Frontal cortex (tissue), 4 donors: ENCODE data around the gene ACTL9. TPM values are rescaled to one million over a fixed set of nuclear protein-coding genes. Genes with fewer than 3 reads are reported as not detected.

Source experiments
- DNase-seq, 2 donors: peaks; one replicate each; pipeline ENCODE4 v3.0.0; 2012; ENCODE audit warnings: low spot score in 2 of 2
- FAIRE-seq: peaks from 2 replicates; lab custom pipeline; 2012; peaks lifted over from hg19 to GRCh38; lab: Jason Lieb, UNC
- total RNA-seq: library from RNA; depleted of rRNA; stranded (reverse); fragments of >200 nt; gene quantifications from one replicate; pipeline ENCODE4 v1.2.3, GENCODE V29; 2014
- donor health status: control.
- donor health status: control.
- donor health status: control.

ACTL9 gene
- total RNA-seq, 1 donor from 2014 or later, result not detected

- DNase-seq (no peak), FAIRE-seq (no peak)
Observed at GRCh38 chr19:8688930-8689329, 9.7 kb downstream of the ACTL9 start.

- DNase-seq (no peak), FAIRE-seq (no peak)
Observed at GRCh38 chr19:8686549-8686948, 12.0 kb downstream of the ACTL9 start.

- DNase-seq, result no peak
- no peak for FAIRE-seq
Observed at GRCh38 chr19:8684001-8684902, 14.3 kb downstream of the ACTL9 start.

GRCh38 chr19:8682931-8683330 lies 15.7 kb downstream of the ACTL9 start:
- FAIRE-seq (no peak), DNase-seq (no peak)

GRCh38 chr19:8682472-8682871 lies 16.1 kb downstream of the ACTL9 start:
- FAIRE-seq, result no peak
- no peak for DNase-seq

GRCh38 chr19:8681345-8682029 lies 17.1 kb downstream of the ACTL9 start:
- FAIRE-seq (no peak), DNase-seq (no peak)

- DNase-seq (no peak), FAIRE-seq (no peak)
Observed at GRCh38 chr19:8680676-8681344, 17.8 kb downstream of the ACTL9 start.

DNA sequence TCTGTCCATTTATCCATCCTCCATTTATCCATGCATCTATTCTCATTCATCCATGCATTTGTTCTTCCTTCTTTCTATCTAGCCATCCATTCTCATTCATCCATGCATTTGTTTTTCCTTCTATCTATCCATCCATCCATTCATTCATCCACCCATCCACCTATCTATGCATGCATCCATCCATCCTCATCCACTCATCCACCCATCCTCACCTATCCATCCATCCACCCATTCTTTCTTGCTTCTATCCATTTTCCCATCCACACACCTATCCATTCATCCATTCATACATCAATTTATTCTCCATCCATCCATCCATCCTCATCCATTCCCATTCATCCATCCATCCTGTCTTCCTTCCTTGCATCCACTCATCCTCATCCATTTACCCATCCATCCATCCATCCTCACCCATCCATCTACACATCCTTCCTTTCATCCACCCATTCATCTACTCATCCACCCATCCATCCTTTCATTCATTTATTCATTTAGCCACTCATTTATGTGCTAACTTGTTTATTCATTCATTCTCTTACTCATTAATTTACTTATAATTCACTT lies 20.3 kb downstream of the ACTL9 start:
- no peak for FAIRE-seq
- DNase-seq, result no peak

DNA sequence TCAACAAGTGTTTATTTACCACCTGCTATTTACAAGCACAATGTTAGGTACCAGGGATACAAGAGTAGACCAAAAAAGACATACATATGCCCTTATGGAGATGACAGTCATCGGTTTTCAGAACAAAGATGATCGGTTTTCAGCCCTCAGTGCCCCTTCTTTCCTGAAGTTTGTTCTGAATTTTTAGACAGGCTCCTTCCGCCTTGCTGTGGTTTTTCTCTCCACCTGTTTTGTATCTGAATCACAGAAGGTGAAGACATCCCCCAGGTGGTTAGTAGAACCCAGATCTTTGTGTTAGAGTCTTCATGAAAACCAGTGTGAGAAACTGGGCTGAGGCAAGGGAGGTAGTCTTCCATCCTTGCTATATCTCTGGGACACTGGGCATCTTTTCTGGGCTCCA lies 23.5 kb downstream of the ACTL9 start:
- FAIRE-seq (no peak), DNase-seq (no peak)

- DNase-seq (no peak), FAIRE-seq (no peak)
Observed at GRCh38 chr19:8673276-8673891, 25.2 kb downstream of the ACTL9 start.

GRCh38 chr19:8666814-8667405 lies 31.7 kb downstream of the ACTL9 start:
- FAIRE-seq (no peak), DNase-seq (no peak)

GRCh38 chr19:8665468-8666213 lies 33.0 kb downstream of the ACTL9 start:
- FAIRE-seq (no peak), DNase-seq (no peak)

GRCh38 chr19:8664671-8665057 lies 33.9 kb downstream of the ACTL9 start:
- no peak for FAIRE-seq

DNA sequence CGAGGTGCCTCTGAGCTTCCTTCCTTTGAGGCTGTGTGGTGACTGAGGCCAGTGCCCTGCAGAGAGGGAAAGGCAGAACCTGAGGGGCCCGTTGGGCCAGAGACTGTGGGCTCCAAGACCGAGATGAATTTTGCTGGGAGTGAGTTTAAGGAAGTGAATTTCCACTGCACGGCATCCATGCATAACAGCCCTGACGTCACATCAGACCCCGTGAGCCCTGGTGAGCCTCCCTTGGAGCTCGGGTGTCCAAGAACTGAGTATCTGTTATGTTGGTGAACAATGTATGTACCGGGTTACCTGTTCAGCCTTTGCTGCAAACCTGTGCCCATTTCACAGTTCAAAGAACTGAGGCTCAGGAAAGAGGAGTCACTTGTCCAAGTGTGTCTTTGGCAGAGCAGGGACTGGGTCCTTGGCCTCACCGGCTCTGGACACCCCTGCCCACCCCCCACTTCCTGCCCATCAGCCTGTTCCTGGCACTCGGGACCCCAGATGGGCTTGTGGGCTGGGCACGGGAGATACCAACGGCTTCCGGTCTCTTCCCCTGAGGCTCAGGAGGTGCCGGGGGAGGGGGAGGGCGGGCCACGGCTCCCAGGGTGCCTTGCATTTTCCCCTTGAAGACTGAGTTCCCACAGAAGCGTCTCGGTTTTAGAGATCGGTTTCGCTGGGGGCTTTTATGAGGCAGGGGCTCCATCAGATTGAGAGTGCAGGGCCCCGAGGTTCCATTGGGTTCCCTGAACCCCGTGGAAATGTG lies 34.5 kb downstream of the ACTL9 start:
- DNase-seq, result no peak
- no peak for FAIRE-seq

More at GRCh38 chr19:8664671-8665057, 33.9 kb downstream of the ACTL9 start:
- no peak for DNase-seq

- DNase-seq (no peak), FAIRE-seq (no peak)
Observed at GRCh38 chr19:8662263-8662662, 36.3 kb downstream of the ACTL9 start.

- FAIRE-seq, result no peak
- no peak for DNase-seq
Observed at GRCh38 chr19:8659905-8660304, 38.7 kb downstream of the ACTL9 start.

DNA sequence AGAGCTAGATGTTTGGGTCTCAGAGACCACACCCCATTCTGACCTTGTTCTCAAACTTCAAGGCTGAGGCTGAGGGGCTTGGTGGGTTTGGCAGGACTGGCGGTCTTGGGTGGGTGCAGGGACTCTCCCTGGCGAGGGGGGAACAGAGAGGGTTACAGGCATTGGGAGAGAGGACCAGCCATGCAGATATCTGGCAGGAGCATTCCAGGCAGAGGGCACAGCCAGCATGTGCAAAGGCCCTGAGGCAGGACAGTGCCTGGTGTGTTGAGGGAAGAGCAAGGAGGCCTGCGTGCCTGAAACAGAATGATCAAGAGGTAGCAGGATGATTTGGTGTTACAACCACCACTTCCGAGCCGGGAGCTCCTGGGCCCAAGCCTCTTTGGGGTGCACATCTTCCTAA lies 40.7 kb downstream of the ACTL9 start:
- DNase-seq (no peak), FAIRE-seq (no peak)

DNA sequence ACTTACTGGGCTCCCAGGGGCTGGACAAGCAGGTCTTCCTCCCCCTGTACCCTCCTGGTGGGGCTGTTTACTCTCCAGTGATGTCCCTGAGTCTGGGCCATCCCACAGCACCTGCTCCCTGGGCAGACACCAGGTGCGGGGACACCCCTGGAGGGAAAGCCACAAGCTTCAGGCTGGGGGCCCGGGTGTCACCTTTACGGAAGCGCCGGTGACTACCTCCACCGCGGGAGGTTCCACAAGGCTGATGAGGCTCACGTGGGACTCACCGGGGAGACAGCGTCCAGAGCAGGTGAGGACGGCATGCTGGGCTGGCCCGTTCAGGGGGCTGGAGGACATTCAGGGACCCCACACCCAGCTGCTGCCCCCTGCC lies 43.3 kb downstream of the ACTL9 start:
- FAIRE-seq (no peak), DNase-seq (no peak)
